GM23248 (cell line): ENCODE measurements around the gene ATP6V0D1.

ENCODE experiments used
- EZH2 ChIP-seq: fragments of 200-600 bp; sonication (generic); IDR thresholded peaks from 2 replicates; pipeline ENCODE4 v1.6.1; 2018; ENCODE audit warnings: antibody characterized with exemption, mild to moderate bottlenecking; ENCODE audit not compliant: insufficient read depth, poor library complexity, severe bottlenecking
- EZH2phosphoT487 ChIP-seq: fragments of 200-600 bp; sonication (generic); IDR thresholded peaks from 2 replicates; pipeline ENCODE4 v1.6.1; 2018; ENCODE audit warnings: antibody characterized with exemption, moderate library complexity, mild to moderate bottlenecking, low read depth; ENCODE audit not compliant: insufficient read depth

GRCh38 chr16:67454104-67454503 lies 26.9 kb downstream of the ATP6V0D1 start:
- TF ChIP-seq EZH2, result no peak
- no peak for TF ChIP-seq EZH2phosphoT487
